ENCODE results near the gene TRIM39. TPM values are rescaled to one million over a fixed set of nuclear protein-coding genes. Genes with fewer than 3 reads are reported as not detected.

TRIM39 gene
- total and polyA plus RNA-seq, 9 of the 15 experiments (the other 6 are each of a cell fraction or from before 2014, with no cell fraction given): 5.6 to 17.7 (median 12.8) TPM

- no peak for TF ChIP-seq ZNF318 (IDR thresholded peaks at IDR 0.05; ENCODE audit: borderline replicate concordance in 1 of 2, low read depth in 1 of 2)
- TF ChIP-seq EP300 (IDR thresholded peaks at IDR 0.05; ENCODE audit: low read length): no peak
- TF ChIP-seq SIRT6 (IDR thresholded peaks at IDR 0.05; ENCODE audit: low read depth, low read length): no peak
- TF ChIP-seq PCBP1 (IDR thresholded peaks at IDR 0.05; ENCODE audit: low read depth, low read length, poor library complexity, severe bottlenecking): peak; percentile 97
- TF ChIP-seq CREB1 (IDR thresholded peaks at IDR 0.05): peak; percentile 95; the same call in 1 of the 2 replicates
- peak; percentile 93 for TF ChIP-seq CREB1 (CRISPR knock-in tag; IDR thresholded peaks at IDR 0.05)
- no peak for TF ChIP-seq MLX (CRISPR knock-in tag; conservative IDR thresholded peaks at IDR 0.05)
- TF ChIP-seq ZNF511 (CRISPR knock-in tag; IDR thresholded peaks at IDR 0.05): peak; percentile 80
- peak; percentile 57; the same call in 1 of the 2 replicates for TF ChIP-seq ZBTB33 (CRISPR knock-in tag; IDR thresholded peaks at IDR 0.05)
- TF ChIP-seq PCBP2 (IDR thresholded peaks at IDR 0.05; ENCODE audit: low read depth, low read length, poor library complexity, severe bottlenecking): no peak
- TF ChIP-seq MAX (CRISPR knock-in tag; IDR thresholded peaks at IDR 0.05): peak; percentile 17; the same call in 1 of the 2 replicates
- TF ChIP-seq MNT (conservative IDR thresholded peaks at IDR 0.05): peak; percentile 83 to 89
Observed at GRCh38 chr6:30326526-30327231, at the start of gene TRIM39 (continued).
